Measurements from ENCODE around the gene PCDHA13.
"Not testable (repeated sequence)": the region's sequence is repeated elsewhere in the genome, so short reads cannot be mapped to it uniquely, and the experiment has no call there.

Gene PCDHA13, protein sequence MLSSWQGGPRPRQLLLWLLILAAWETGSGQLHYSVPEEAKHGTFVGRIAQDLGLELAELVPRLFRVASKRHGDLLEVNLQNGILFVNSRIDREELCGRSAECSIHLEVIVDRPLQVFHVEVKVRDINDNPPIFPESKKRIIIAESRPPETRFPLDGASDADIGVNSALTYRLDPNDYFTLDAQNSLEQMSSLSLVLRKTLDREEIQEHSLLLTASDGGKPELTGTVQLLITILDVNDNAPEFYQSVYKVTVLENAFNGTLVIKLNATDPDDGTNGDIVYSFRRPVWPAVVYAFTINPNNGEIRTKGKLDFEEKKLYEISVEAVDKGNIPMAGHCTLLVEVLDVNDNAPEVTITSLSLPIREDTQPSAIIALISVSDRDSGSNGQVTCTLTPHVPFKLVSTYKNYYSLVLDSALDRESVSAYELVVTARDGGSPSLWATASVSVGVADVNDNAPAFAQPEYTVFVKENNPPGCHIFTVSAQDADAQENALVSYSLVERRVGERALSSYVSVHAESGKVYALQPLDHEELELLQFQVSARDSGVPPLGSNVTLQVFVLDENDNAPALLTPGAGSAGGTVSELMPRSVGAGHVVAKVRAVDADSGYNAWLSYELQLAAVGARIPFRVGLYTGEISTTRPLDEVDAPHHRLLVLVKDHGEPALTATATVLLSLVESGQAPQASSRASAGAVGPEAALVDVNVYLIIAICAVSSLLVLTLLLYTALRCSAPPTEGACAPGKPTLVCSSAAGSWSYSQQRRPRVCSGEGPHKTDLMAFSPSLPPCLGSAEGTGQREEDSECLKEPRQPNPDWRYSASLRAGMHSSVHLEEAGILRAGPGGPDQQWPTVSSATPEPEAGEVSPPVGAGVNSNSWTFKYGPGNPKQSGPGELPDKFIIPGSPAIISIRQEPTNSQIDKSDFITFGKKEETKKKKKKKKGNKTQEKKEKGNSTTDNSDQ
- 0 reads per million in 9 experiments for total RNA-seq

DNA sequence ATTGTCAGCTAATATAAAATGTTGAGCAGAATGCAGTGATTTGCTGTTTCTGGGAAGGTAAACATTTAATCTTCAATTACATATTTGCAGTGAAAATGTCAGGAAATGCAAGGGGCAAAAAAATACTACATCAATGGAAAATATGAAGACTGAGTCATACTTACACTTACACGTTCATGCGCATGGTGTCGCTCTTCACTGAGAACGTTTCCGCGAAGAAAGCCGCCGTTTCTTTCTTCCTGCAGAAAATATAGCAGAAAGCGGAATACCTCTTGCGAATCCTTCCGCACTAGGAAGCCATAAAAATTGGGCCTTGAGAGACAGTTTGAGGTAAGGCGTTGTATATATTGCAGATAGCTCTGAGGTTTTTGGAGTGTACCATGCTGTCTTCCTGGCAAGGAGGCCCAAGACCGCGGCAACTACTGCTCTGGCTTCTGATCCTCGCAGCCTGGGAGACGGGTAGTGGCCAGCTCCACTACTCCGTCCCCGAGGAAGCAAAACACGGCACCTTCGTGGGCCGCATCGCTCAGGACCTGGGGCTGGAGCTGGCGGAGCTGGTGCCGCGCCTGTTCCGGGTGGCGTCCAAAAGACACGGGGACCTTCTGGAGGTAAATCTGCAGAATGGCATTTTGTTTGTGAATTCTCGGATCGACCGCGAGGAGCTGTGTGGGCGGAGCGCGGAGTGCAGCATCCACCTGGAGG lies at the start of gene PCDHA13:
Gene PCDHA13 (plus strand): TSS at position 236 of the 702 bp plus-strand sequence. CDS start 145 bp downstream, at position 381.
- Mint-ChIP-seq H3K27ac (no peak within 1 kb of the TSS), H3K4me1 (ENCODE audit: low read depth in 2 of 2) (no peaks in the 10 kb centered on the region), H3K4me3 (no peak within 1 kb of the TSS), H3K36me3 (ENCODE audit: insufficient read depth) (no peaks in the 10 kb centered on the region), H3K27me3 (peaks cover 9 to 20% of the 10 kb centered on the region in 2 donors), H3K9me3 (peaks cover 0 to 2% of the 10 kb centered on the region in 2 donors)
- DNase-seq (no peak), ATAC-seq (replicated peaks) (no peak)

DNA sequence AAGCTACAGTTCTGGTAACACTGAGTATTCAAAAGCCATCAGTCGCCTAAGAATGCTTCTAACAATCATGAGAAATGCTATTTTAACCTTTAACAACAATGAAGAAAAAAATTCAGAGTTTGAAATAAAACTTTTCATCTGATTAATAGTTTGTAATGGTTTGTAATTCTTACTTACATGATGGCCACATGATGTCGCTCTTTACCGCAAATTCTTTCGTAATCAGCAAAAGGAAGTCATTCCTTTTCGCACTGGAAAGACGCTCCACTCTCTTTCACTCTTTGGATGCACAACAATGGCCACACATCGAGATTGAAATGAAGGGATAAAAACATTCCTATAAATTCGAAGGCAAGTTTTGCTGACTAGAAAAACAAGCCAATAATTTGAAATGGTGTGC lies 47.9 kb upstream of the PCDHA13 start, which contains the start of gene PCDHA7:
Gene PCDHA7 (plus strand): TSS at position 277 of the 400 bp plus-strand sequence. CDS start 115 bp downstream, at position 392.
- Mint-ChIP-seq H3K27me3 (peaks cover 15 to 24% of the 10 kb centered on the region in 2 donors), H3K9me3 (no peaks in the 10 kb centered on the region), H3K4me3 (no peak within 1 kb of the TSS), H3K4me1 (ENCODE audit: low read depth in 2 of 2) (no peaks in the 10 kb centered on the region), H3K27ac (no peak within 1 kb of the TSS), H3K36me3 (ENCODE audit: insufficient read depth) (no peaks in the 10 kb centered on the region)
- DNase-seq (no peak), ATAC-seq (replicated peaks) (no peak)

DNA sequence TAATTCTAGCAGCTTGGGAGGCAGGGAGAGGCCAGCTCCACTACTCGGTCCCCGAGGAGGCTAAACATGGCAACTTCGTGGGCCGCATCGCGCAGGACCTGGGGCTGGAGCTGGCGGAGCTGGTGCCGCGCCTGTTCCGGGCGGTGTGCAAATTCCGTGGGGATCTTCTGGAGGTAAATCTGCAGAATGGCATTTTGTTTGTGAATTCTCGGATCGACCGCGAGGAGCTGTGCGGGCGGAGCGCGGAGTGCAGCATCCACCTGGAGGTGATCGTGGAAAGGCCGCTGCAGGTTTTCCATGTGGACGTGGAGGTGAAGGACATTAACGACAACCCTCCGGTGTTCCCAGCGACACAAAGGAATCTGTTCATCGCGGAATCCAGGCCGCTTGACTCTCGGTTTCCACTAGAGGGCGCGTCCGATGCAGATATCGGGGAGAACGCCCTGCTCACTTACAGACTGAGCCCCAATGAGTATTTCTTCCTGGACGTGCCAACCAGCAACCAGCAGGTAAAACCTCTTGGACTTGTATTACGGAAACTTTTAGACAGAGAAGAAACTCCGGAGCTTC lies 47.4 kb upstream of the PCDHA13 start:
- not testable (repeated sequence) for H3K4me3 Mint-ChIP-seq; H3K9me3 Mint-ChIP-seq; H3K27ac Mint-ChIP-seq; H3K36me3 Mint-ChIP-seq (ENCODE audit: insufficient read depth); ATAC-seq (replicated peaks); DNase-seq; H3K4me1 Mint-ChIP-seq (ENCODE audit: low read depth in 2 of 2)
- peaks cover 16 to 28% of the 10 kb centered on the region in 2 donors for H3K27me3 Mint-ChIP-seq

DNA sequence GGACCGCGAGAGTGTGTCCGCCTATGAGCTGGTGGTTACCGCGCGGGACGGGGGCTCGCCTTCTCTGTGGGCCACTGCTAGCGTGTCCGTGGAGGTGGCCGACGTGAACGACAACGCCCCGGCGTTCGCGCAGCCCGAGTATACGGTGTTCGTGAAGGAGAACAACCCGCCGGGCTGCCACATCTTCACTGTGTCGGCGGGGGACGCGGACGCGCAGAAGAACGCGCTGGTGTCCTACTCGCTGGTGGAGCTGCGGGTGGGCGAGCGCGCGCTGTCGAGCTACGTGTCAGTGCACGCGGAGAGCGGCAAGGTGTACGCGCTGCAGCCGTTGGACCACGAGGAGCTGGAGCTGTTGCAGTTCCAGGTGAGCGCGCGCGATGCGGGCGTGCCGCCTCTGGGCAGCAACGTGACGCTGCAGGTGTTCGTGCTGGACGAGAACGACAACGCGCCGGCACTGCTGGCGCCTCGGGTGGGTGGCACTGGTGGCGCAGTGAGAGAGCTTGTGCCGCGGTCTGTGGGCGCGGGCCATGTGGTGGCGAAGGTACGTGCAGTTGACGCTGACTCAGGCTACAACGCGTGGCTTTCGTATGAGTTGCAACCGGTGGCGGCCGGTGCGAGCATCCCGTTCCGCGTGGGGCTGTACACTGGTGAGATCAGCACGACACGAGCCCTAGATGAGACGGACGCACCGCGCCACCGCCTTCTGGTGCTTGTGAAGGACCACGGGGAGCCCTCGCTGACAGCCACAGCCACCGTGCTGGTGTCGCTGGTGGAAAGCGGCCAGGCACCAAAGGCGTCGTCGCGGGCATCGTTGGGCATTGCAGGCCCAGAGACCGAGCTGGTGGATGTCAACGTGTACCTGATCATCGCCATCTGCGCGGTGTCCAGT lies 46.1 kb upstream of the PCDHA13 start:
- H3K36me3 Mint-ChIP-seq (ENCODE audit: insufficient read depth) = no peaks in the 10 kb centered on the region
- no peaks in the 10 kb centered on the region for H3K9me3 Mint-ChIP-seq
- no peak overlapping the region for H3K4me3 Mint-ChIP-seq
- no peak overlapping the region for H3K27ac Mint-ChIP-seq
- no peaks in the 10 kb centered on the region for H3K4me1 Mint-ChIP-seq (ENCODE audit: low read depth in 2 of 2)
- ATAC-seq (replicated peaks) (no peak), DNase-seq (no peak)
- H3K27me3 Mint-ChIP-seq = peaks cover 24 to 30% of the 10 kb centered on the region in 2 donors

DNA sequence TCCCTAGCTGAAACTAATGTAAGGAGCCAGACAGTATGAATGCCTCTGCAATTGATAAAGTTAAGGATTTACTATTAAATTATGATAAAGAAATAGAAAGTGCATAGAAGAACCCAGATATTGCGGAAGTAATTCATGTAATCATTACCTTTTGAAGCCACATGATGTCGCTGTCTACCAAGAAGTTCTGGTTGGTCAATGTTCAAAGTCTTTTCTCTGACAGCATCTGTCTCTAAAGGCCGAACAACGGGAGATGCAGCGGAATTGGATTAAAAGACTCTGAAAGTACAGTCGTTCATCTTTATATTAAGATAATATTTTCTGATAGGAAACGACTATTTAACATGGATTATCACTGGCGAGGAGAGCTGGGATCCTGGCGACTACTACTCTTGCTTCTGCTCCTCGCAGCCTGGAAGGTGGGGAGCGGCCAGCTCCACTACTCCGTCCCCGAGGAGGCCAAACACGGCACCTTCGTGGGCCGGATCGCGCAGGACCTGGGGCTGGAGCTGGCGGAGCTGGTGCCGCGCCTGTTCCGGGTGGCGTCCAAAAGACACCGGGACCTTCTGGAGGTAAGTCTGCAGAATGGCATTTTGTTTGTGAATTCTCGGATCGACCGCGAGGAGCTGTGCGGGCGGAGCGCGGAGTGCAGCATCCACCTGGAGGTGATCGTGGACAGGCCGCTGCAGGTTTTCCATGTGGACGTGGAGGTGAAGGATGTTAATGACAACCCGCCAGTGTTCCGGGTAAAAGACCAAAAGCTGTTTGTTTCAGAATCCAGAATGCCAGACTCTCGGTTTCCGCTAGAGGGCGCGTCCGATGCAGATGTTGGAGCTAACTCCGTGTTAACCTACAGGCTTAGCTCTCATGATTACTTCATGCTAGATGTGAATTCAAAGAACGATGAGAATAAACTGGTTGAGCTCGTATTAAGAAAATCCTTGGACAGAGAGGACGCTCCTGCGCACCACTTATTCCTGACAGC lies 40.7 kb upstream of the PCDHA13 start, which contains the start of gene PCDHA8:
Gene PCDHA8 (plus strand): TSS at position 210 of the 985 bp plus-strand sequence. CDS start 135 bp downstream, at position 345.
- H3K4me1 Mint-ChIP-seq (ENCODE audit: low read depth in 2 of 2) = no peaks in the 10 kb centered on the region

DNA sequence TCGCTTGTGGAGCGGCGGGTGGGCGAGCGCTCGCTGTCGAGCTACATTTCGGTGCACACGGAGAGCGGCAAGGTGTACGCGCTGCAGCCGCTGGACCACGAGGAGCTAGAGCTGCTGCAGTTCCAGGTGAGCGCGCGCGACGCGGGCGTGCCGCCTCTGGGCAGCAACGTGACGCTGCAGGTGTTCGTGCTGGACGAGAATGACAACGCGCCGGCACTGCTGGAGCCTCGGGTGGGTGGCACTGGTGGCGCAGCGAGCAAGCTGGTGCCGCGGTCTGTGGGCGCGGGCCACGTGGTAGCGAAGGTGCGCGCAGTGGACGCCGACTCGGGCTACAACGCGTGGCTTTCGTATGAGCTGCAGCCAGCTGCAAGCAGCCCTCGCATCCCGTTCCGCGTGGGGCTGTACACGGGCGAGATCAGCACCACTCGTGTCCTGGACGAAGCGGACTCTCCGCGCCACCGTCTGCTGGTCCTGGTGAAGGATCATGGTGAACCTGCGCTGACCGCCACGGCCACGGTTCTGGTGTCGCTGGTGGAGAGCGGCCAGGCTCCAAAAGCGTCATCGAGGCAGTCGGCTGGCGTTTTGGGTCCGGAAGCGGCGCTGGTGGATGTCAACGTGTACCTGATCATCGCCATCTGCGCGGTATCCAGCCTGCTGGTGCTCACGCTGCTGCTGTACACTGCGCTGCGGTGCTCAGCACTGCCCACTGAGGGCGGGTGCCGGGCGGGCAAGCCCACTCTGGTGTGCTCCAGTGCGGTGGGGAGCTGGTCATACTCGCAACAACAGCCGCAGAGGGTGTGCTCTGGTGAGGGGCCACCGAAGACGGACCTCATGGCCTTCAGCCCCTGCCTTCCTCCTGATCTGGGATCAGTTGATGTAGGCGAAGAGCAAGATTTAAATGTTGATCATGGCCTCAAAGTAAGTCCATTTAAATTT lies 38.9 kb upstream of the PCDHA13 start:
- H3K27ac Mint-ChIP-seq = no peak overlapping the region
- no peaks in the 10 kb centered on the region for H3K4me1 Mint-ChIP-seq (ENCODE audit: low read depth in 2 of 2)
- no peak overlapping the region for H3K4me3 Mint-ChIP-seq
- peaks cover 23 to 32% of the 10 kb centered on the region in 2 donors for H3K27me3 Mint-ChIP-seq
- H3K36me3 Mint-ChIP-seq (ENCODE audit: insufficient read depth) = no peaks in the 10 kb centered on the region
- ATAC-seq (replicated peaks) (no peak), DNase-seq (no peak)
- H3K9me3 Mint-ChIP-seq = no peaks in the 10 kb centered on the region

More for the DNA sequence above, 40.7 kb upstream of the PCDHA13 start, which contains the start of gene PCDHA8:
- H3K4me3 Mint-ChIP-seq = no peak within 1 kb of the TSS
- no peaks in the 10 kb centered on the region for H3K36me3 Mint-ChIP-seq (ENCODE audit: insufficient read depth)
- H3K27ac Mint-ChIP-seq = no peak within 1 kb of the TSS
- H3K9me3 Mint-ChIP-seq = no peaks in the 10 kb centered on the region
- ATAC-seq (replicated peaks) (no peak), DNase-seq (no peak)
- H3K27me3 Mint-ChIP-seq = peaks cover 14 to 15% of the 10 kb centered on the region in 2 donors

DNA sequence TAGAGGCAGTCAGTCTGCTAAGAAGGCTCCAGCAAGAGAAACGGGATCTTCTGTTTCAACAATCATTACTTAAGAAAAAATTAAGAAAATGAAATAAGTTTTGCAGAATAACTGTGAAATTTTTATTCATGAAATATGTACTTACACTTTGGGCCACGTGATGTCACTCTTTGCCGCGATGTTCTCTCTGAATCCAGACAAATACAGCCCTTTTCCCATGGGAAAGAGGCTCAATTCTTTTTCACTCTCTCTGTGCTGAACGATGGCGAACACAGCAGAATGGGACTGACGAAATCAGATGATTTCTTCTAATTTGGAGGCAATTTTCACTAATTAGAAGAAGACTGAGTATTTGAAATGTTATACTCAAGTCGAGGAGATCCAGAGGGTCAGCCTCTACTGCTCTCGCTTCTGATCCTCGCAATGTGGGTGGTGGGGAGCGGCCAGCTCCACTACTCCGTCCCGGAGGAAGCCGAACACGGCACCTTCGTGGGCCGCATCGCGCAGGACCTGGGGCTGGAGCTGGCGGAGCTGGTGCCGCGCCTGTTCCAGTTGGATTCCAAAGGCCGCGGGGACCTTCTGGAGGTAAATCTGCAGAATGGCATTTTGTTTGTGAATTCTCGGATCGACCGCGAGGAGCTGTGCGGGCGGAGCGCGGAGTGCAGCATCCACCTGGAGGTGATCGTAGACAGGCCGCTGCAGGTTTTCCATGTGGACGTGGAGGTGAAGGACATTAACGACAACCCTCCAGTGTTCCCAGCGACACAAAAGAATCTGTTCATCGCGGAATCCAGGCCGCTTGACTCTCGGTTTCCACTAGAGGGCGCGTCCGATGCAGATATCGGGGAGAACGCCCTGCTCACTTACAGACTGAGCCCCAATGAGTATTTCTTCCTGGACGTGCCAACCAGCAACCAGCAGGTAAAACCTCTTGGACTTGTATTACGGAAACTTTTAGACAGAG lies 33.5 kb upstream of the PCDHA13 start, which contains the start of gene PCDHA9:
Gene PCDHA9 (plus strand): TSS at position 244 of the 964 bp plus-strand sequence. CDS start 114 bp downstream, at position 358.
- H3K4me3 Mint-ChIP-seq; H3K4me1 Mint-ChIP-seq (ENCODE audit: low read depth in 2 of 2); H3K27ac Mint-ChIP-seq; DNase-seq; ATAC-seq (replicated peaks); H3K36me3 Mint-ChIP-seq (ENCODE audit: insufficient read depth); H3K9me3 Mint-ChIP-seq: not testable (repeated sequence)
- peaks cover 14 to 37% of the 10 kb centered on the region in 2 donors for H3K27me3 Mint-ChIP-seq

DNA sequence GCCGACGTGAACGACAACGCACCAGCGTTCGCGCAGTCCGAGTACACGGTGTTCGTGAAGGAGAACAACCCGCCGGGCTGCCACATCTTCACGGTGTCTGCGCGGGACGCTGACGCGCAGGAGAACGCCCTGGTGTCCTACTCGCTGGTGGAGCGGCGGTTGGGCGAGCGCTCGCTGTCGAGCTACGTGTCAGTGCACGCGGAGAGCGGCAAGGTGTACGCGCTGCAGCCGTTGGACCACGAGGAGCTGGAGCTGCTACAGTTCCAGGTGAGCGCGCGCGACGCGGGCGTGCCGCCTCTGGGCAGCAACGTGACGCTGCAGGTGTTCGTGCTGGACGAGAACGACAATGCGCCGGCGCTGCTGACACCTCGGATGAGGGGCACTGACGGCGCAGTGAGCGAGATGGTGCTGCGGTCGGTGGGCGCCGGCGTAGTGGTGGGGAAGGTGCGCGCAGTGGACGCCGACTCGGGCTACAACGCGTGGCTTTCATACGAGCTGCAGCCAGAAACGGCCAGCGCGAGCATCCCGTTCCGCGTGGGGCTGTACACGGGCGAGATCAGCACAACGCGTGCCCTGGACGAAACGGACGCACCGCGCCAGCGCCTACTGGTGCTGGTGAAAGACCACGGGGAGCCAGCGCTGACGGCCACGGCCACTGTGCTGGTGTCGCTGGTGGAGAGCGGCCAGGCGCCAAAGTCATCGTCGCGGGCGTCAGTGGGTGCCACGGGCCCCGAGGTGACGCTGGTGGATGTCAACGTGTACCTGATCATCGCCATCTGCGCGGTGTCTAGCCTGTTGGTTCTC lies 31.9 kb upstream of the PCDHA13 start:
- ATAC-seq (replicated peaks); H3K27ac Mint-ChIP-seq; H3K4me1 Mint-ChIP-seq (ENCODE audit: low read depth in 2 of 2); H3K36me3 Mint-ChIP-seq (ENCODE audit: insufficient read depth); H3K9me3 Mint-ChIP-seq; H3K4me3 Mint-ChIP-seq; DNase-seq: not testable (repeated sequence)
- H3K27me3 Mint-ChIP-seq = peaks cover 14 to 39% of the 10 kb centered on the region in 2 donors

Measured in effector memory CD8-positive, alpha-beta T cell (primary cell).